Activated CD4-positive, alpha-beta T cell treated with anti-CD3 and anti-CD28 coated beads, Interleukin-2, amount 50 U/mL, for 4 hours (primary cell): ENCODE measurements around the gene RFPL4A.
"Not testable (repeated sequence)": the region's sequence is repeated elsewhere in the genome, so short reads cannot be mapped to it uniquely, and the experiment has no call there.

Source experiments
- DNase-seq, 2 experiments: peaks; one replicate each; pipeline ENCODE4 v3.0.0-alpha.2; 2020

Gene RFPL4A

GRCh38 chr19:55758797-55759196, at the start of gene RFPL4A:
Gene RFPL4A (plus strand): TSS chr19:55759097. CDS start chr19:55761801, 2,704 bp downstream.
- DNase-seq, result not testable (repeated sequence)

GRCh38 chr19:55711719-55712118, 47.2 kb upstream of the RFPL4A start:
- DNase-seq, result no peak

DNA sequence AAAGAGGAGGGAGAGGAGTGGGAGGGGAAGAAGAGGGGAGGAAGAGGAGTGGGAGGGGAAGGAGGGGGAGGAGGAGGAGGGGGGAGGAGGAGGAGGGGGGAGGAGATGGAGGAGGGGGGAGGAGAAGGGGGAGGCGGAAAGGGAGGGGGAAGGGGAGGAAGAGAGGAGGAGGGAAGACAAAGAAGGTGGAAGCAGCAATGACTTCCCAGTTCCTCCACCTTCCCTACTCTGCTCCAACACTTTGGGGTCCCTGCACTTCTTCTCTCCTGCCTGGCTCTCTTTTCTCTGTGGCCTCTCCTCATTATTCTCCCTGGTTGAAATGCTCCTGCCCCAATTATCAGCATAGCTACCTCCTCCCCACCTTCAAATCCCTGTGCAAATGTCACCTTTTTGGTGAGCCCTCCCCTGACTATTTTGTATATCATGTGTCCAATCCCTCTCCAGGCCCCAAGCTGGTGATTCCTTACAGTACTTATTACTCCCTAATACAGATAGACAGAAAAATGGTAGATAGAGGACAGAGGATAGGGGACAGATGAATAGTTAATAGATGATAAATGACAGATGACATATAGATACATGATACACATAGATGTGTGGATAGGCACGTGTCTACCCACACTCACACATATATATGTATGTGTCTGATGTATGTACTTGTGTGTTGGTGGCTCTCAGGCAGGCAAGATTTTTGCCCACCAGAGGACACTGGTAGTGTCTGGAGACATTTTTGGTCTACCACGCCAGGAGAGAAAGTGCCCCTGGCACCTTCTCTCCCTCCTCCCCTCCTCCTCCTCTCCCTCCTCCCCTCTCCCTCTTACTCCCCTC, 45.9 kb upstream of the RFPL4A start:
- DNase-seq, result no peak

- DNase-seq, result no peak
Observed at GRCh38 chr19:55716531-55716930, 42.4 kb upstream of the RFPL4A start.

GRCh38 chr19:55717251-55717650, 41.6 kb upstream of the RFPL4A start:
- no peak for DNase-seq

GRCh38 chr19:55717879-55718711, 40.8 kb upstream of the RFPL4A start:
- not testable (repeated sequence) for DNase-seq

- no peak for DNase-seq
Observed at GRCh38 chr19:55720214-55720746, 38.6 kb upstream of the RFPL4A start.

DNA sequence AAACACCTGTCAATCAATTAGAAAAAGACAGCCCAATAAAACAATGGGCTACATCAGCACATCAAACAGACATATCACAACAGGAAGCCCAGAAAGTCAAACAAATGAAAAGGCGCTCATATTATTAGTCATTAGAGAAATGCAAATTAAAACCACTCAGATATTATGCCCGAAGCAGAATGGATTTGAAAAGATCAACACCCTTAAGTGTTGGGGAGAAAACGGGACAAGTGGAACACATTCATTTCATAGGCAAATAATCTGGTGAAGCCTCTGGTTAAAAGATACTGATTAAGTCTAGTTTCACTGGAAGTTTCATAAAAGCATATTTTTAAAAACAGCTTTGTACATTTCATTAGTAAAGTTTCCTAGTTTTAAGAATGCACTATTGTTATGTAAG, 38.1 kb upstream of the RFPL4A start:
- DNase-seq, result no peak

DNA sequence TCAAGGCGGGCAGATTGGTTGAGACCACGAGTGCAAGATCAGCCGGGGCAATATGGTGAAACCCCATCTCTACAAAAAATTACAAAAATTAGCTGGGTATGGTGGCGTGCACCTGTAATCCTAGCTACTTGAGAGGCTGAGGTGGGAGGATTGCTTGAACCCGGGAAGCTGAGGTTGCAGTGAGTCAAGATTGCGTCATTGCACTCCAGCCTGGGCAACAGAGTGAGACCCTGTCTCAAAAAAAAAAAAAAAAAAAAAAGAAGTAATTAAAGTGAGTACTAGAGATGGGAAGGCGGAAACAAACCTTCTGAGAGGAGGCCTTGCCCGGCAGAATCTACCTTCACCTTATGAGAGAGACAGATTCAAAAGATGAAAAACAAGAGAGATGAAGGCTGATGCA, 35.4 kb upstream of the RFPL4A start:
- DNase-seq, result no peak

DNA sequence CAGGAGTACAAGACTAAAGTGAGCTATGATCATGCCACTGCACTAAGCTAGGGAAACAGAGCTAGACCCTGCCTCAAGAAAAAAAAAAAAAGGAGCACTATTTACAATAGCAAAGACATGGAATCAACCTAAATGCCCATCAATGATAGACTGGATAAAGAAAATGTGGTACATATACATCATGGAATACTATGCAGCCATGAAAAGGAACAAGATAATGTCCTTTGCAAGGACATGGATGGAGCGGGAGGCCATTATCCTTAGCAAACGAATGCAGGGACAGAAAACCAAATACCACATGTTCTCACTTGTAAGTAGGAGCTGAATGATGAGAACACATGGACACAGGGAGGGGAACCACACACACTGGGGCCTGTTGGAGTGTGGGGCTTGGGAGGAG, 28.5 kb upstream of the RFPL4A start:
- DNase-seq, result not testable (repeated sequence)

GRCh38 chr19:55738302-55738701, 20.6 kb upstream of the RFPL4A start, which contains the start of gene NLRP9:
Gene NLRP9 (minus strand): TSS chr19:55738402. CDS start chr19:55738374, 28 bp downstream.
- DNase-seq, result no peak

DNA sequence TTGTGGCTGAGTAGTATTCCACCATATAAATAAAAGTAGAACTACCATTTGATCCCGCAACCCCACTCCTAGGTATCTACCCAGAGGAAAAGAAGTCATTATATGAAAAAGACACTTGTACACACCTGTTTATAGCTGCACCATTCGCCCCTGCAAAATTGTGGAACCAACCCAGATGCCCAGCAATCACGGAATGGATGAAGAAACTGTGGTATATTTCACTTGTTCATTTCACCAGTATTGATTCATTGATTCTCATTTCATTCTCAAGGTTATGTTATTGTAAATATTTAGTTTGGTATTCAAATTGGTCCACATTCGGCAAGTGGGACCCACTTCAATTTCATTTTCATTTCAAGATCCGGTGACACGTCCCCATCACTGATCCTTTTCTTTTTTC, 8.2 kb upstream of the RFPL4A start:
- no peak for DNase-seq

DNA sequence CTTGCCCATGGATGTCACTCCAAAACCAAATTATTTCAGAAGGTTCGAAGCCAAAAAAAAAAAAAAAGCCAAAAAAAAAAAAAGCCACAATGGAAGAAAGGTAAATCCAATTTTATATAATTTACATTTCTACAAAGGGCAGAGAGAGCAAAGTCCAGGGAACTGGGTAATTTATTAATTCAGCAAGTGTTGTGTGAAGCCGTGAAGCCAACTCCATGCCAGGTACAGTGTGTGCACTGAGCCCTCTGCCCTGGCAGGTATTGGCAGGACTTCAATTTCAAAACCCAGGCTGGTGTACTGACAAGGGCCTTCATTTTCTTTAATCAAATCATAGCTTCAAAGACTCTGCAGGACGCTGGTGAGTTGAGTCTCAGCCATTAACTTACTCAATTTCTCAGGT, 5.5 kb upstream of the RFPL4A start:
- DNase-seq, result no peak

DNA sequence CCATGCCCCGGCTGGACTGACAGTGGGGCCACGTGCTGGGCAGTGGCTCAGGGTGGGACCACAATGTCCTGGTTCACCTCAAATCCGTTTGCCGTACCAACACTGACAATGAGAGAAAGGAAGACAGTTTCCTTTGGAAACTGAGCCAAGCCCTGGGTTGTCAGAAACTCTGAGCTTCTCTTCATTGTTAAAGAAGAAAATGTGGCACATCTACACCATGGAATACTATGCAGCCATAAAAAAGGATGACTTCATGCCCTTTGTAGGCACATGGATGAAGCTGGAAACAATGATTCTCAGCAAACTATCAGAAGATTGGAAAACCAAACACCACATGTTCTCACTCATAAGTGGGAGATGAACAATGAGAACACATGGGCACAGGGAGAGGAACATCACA, 2.1 kb upstream of the RFPL4A start:
- DNase-seq, result not testable (repeated sequence)

DNA sequence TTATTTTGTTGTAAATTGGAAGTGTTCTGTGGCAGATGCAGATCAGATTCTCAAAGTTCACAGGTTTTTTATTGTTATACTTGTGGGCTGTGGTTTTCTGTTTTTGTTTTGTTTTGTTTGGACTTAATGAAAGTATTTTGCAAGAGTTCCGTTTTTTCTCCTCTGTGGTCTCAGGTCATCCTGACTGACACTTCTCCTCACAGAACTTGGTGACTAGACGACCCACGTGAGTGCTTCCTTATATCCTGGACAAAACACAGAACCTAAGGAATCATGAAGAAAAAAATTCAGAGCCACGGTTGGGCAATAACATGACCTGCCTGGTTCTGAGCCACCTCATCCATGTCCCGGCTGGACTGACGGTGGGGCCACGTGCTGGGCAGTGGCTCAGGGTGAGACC, 7.6 kb downstream of the RFPL4A start:
- no peak for DNase-seq

GRCh38 chr19:55768818-55769217, 9.9 kb downstream of the RFPL4A start, which contains the start of gene RFPL4AL1:
Gene RFPL4AL1 (plus strand): TSS chr19:55769118. CDS start chr19:55771805, 2,687 bp downstream.
- not testable (repeated sequence) for DNase-seq

DNA sequence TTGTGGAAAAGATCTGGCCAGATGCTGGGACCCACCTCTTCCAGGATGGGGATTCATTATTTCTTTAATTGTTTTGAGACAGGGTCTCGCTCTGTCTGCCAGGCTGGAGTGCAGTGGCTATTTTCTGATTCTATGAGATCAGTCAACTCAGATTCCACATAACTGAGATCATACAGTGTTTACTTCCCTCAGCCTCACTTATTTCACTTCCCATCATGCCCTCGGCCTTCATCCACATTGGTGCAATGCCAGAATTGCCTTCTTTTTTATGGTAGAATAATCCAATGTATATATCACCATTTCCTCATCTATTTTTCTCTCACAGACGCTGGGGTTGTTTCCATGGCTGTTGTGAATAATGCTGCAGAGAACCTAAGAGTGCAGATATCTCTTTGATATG, 10.7 kb downstream of the RFPL4A start:
- not testable (repeated sequence) for DNase-seq

DNA sequence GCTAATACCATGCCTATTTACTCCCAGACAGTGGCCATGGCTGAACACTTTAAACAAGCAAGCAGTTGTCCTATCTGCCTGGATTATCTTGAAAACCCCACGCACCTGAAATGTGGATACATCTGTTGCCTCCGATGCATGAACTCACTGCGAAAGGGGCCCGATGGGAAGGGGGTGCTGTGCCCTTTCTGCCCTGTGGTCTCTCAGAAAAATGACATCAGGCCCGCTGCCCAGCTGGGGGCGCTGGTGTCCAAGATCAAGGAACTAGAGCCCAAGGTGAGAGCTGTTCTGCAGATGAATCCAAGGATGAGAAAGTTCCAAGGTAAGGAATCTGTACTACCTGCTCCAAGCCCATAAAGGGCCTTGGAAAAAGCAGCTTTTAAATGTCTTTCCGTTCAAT, 18.6 kb downstream of the RFPL4A start:
- no peak for DNase-seq

- no peak for DNase-seq
Observed at GRCh38 chr19:55778331-55778730, 19.4 kb downstream of the RFPL4A start.

GRCh38 chr19:55781112-55781511, 22.2 kb downstream of the RFPL4A start:
- no peak for DNase-seq

DNA sequence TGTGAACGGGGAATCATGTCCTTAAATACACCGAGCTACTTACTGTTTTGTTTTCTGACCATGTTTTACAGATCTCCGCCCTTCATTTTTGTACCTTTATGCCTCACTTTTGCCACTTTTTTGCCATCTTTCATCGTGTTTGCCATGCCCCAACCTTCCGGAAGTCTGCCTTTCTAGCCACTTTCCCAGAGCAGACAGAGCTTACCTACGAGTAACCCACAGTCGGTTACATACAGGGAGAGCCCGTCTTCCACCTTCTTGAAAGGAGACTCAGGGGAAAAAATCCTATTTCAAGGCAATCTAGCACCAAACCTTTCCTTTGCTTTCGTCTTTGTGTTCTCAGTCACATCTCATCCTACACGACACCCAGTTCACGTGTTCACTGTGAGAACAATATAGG, 36.1 kb downstream of the RFPL4A start:
- no peak for DNase-seq

GRCh38 chr19:55801416-55801815, 42.5 kb downstream of the RFPL4A start:
- DNase-seq, result no peak

DNA sequence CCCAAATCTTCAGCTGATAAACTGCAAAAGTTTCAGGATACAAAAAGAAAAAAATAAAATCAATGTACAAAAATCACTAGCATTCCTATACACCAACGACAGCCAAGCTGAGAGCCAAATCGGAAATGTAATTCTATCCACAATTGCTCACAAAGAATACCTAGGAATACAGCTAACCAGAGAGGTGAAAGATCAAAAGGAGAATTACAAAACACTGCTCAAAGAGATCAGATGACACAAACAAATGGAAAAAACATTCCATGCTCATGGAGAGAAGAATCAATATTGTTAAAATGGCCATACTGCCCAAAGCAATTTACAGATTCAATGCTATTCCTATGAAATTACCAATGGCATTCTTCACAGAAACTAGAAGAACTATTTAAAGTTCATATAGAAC, 43.4 kb downstream of the RFPL4A start:
- no peak for DNase-seq
